PC-9 (cell line): ENCODE data around the gene DYNC1H1. TPM values are rescaled to one million over a fixed set of nuclear protein-coding genes. Genes with fewer than 3 reads are reported as not detected.
A peak's percentile ranks its signal among the peaks of the same experiment; 100 is the strongest.

Source experiments
- BruUV-seq: library from RNA; stranded (reverse); fragments of 400-500 nt; replicated peaks from 2 replicates; lab custom pipeline; 2021; lab: Mats Ljungman, UMichigan
- CTCF ChIA-PET: fragments of 300-600 bp; sonication (Branson Sonifier 250); formaldehyde crosslinking; loops from one replicate; lab custom pipeline; 2022; ENCODE audit warnings: antibody characterized with exemption; lab: Charles Lee
- POLR2A ChIA-PET: fragments of 300-600 bp; sonication (Branson Sonifier 250); formaldehyde crosslinking; loops from one replicate; lab custom pipeline; 2022; ENCODE audit warnings: antibody characterized with exemption; ENCODE audit not compliant: unreplicated experiment; lab: Charles Lee
- DNase-seq, 2 experiments: peaks; one replicate each; pipeline versions ENCODE4 v3.0.0 to v3.0.0-alpha.2; 2015 to 2022; ENCODE audit warnings: mixed read lengths in 1 of 2
- H2AFZ ChIP-seq: fragments of 200-600 bp; sonication (generic); 2 replicates; pipeline ENCODE4 v1.8.1; 2017; ENCODE audit warnings: antibody characterized with exemption
- H3F3A ChIP-seq: fragments of 200-600 bp; sonication (generic); 2 replicates; pipeline ENCODE4 v1.8.1; 2017; ENCODE audit warnings: antibody characterized with exemption, mild to moderate bottlenecking, low read depth; ENCODE audit not compliant: insufficient read depth
- H3K27ac ChIP-seq: fragments of 200-600 bp; sonication (generic); 2 replicates; pipeline ENCODE4 v1.6.1; 2016; ENCODE audit warnings: mixed run types
- H3K27me3 ChIP-seq: fragments of 200-600 bp; sonication (generic); 2 replicates; pipeline ENCODE4 v1.6.1; 2016; ENCODE audit warnings: low read depth, mixed run types; ENCODE audit not compliant: insufficient read depth
- H3K36me3 ChIP-seq: fragments of 200-600 bp; sonication (generic); 2 replicates; pipeline ENCODE4 v1.6.1; 2016; ENCODE audit warnings: low read depth, mixed run types
- H3K4me1 ChIP-seq: fragments of 200-600 bp; sonication (generic); replicated peaks from 2 replicates; pipeline ENCODE4 v1.6.1; 2016; ENCODE audit warnings: mixed run types; ENCODE audit not compliant: insufficient read depth
- H3K4me2 ChIP-seq: fragments of 200-600 bp; sonication (generic); 2 replicates; pipeline ENCODE4 v1.6.1; 2017; ENCODE audit warnings: mixed run types
- H3K4me3 ChIP-seq: fragments of 200-600 bp; sonication (generic); 2 replicates; pipeline ENCODE4 v1.6.1; 2016; ENCODE audit warnings: mixed run types
- H3K79me2 ChIP-seq: fragments of 200-600 bp; sonication (generic); 2 replicates; pipeline ENCODE4 v1.6.1; 2017; ENCODE audit warnings: low read depth, mixed run types
- H3K9me2 ChIP-seq: fragments of 200-600 bp; sonication (generic); 2 replicates; pipeline ENCODE4 v1.8.1; 2017; ENCODE audit warnings: mild to moderate bottlenecking; ENCODE audit not compliant: insufficient read depth
- H3K9me3 ChIP-seq: fragments of 200-600 bp; sonication (generic); 2 replicates; pipeline ENCODE4 v1.8.1; 2016; ENCODE audit warnings: low read depth; ENCODE audit not compliant: insufficient read depth
- H4K20me1 ChIP-seq: fragments of 200-600 bp; sonication (generic); 2 replicates; pipeline ENCODE4 v1.8.1; 2017; ENCODE audit not compliant: insufficient read depth
- CTCF ChIP-seq: fragments of 200-600 bp; sonication (generic); conservative IDR thresholded peaks from 2 replicates; pipeline ENCODE4 v1.6.1; 2017; ENCODE audit warnings: mixed run types, antibody characterized with exemption, mild to moderate bottlenecking, moderate library complexity
- EZH2 ChIP-seq: fragments of 200-600 bp; sonication (generic); IDR thresholded peaks from 2 replicates; pipeline ENCODE4 v1.8.0; 2017; ENCODE audit warnings: antibody characterized with exemption, low read depth
- intact Hi-C: fragments of 100-400 bp; cut with micrococcal nuclease; formaldehyde crosslinking; loops from one replicate; pipeline ENCODE4 v1.10.0; 2022; ENCODE audit not compliant: unreplicated experiment
- total RNA-seq: library from RNA; stranded (reverse); gene quantifications from 2 replicates; pipeline ENCODE4 v1.2.3, GENCODE V29; 2021

Gene DYNC1H1
- total RNA-seq, 1 experiment from 2014 or later: 1,268 TPM

GRCh38 chr14:102052522-102052921, 88.1 kb downstream of the DYNC1H1 start:
- Histone ChIP-seq H4K20me1 (no peaks in the 10 kb centered on the region), H3K27me3 (no peaks in the 10 kb centered on the region), H3K79me2 (no peaks in the 10 kb centered on the region), H3K9me3 (no peaks in the 10 kb centered on the region), H3K9me2 (no peaks in the 10 kb centered on the region), H3F3A (peaks cover 76% of the 10 kb centered on the region), H3K4me1 (peaks cover 28% of the 10 kb centered on the region), H2AFZ (no peak overlapping the region), H3K36me3 (peaks cover 48% of the 10 kb centered on the region), H3K4me2 (no peak overlapping the region), H3K27ac (no peak overlapping the region), H3K4me3 (no peak overlapping the region)
- no peak for DNase-seq
- CTCF ChIA-PET: no interaction called here
- POLR2A ChIA-PET: no interaction called here
- intact Hi-C loops: no loop called here
- BruUV-seq: no TSS peak
- no peak for TF ChIP-seq CTCF
- no peak for TF ChIP-seq EZH2

- H3K9me3 ChIP-seq: no peaks in the 10 kb centered on the region
- no TSS peak for BruUV-seq
- peak overlapping the region; percentile 72 for H3K4me2 ChIP-seq
- peak overlapping the region; percentile 43 for H3K4me3 ChIP-seq
- no peaks in the 10 kb centered on the region for H3K79me2 ChIP-seq
- H3F3A ChIP-seq: peaks cover 69% of the 10 kb centered on the region
- intact Hi-C loops: loop anchor here (2.0 kb wide), 1 partner anchor 33 kb away; no protein-coding TSS in a partner anchor
- peak overlapping the region; percentile 48 for H3K27ac ChIP-seq
- CTCF ChIA-PET: interaction anchor here (0.7 to 0.9 kb wide), 2 partner anchors 9 to 13 kb away, joined by 3 to 8 read pairs; no protein-coding TSS in a partner anchor
- no peaks in the 10 kb centered on the region for H4K20me1 ChIP-seq
- TF ChIP-seq EZH2 (no peak), CTCF (no peak)
- H3K9me2 ChIP-seq: no peaks in the 10 kb centered on the region
- H3K4me1 ChIP-seq: peaks cover 36% of the 10 kb centered on the region
- 0 out of 2 replicates have a peak overlapping the region, but pooled peaks have one; percentile 8 for H2AFZ ChIP-seq
- peak; percentile 92 to 98 for DNase-seq
- peaks cover 21% of the 10 kb centered on the region; the same call in 1 of the 2 replicates for H3K36me3 ChIP-seq
- no peaks in the 10 kb centered on the region for H3K27me3 ChIP-seq
- POLR2A ChIA-PET: interaction anchor here (0.5 kb wide), 1 partner anchor 736 kb away, joined by 5 read pairs; no protein-coding TSS in a partner anchor
Observed at GRCh38 chr14:102055181-102055901, 91.0 kb downstream of the DYNC1H1 start.

GRCh38 chr14:102056694-102057442, 92.5 kb downstream of the DYNC1H1 start:
- Histone ChIP-seq H4K20me1 (no peaks in the 10 kb centered on the region), H3K27ac (no peak overlapping the region), H2AFZ (no peak overlapping the region), H3K4me2 (peak overlapping the region; percentile 14; the same call in 1 of the 2 replicates), H3K4me1 (peaks cover 36% of the 10 kb centered on the region), H3K27me3 (no peaks in the 10 kb centered on the region), H3F3A (peaks cover 62% of the 10 kb centered on the region), H3K9me2 (no peaks in the 10 kb centered on the region), H3K9me3 (no peaks in the 10 kb centered on the region), H3K79me2 (no peaks in the 10 kb centered on the region), H3K4me3 (no peak overlapping the region), H3K36me3 (peaks cover 9% of the 10 kb centered on the region; the same call in 1 of the 2 replicates)
- intact Hi-C loops: no loop called here
- CTCF ChIA-PET: no interaction called here
- DNase-seq: no peak
- POLR2A ChIA-PET: no interaction called here
- BruUV-seq: no TSS peak
- no peak for TF ChIP-seq CTCF
- TF ChIP-seq EZH2: no peak
